HG03558 (cell line): ENCODE measurements around the gene CARD14.
"Not testable (repeated sequence)": the region's sequence is repeated elsewhere in the genome, so short reads cannot be mapped to it uniquely, and the experiment has no call there.

ENCODE experiments used
- ATAC-seq: cut with Tn5 transposase; IDR thresholded peaks from one replicate; pipeline ENCODE4 v1.9.1; 2021; ENCODE audit warnings: moderate number of reproducible peaks; ENCODE audit not compliant: unreplicated experiment; ENCODE audit errors: extremely low read depth

CARD14 gene

DNA sequence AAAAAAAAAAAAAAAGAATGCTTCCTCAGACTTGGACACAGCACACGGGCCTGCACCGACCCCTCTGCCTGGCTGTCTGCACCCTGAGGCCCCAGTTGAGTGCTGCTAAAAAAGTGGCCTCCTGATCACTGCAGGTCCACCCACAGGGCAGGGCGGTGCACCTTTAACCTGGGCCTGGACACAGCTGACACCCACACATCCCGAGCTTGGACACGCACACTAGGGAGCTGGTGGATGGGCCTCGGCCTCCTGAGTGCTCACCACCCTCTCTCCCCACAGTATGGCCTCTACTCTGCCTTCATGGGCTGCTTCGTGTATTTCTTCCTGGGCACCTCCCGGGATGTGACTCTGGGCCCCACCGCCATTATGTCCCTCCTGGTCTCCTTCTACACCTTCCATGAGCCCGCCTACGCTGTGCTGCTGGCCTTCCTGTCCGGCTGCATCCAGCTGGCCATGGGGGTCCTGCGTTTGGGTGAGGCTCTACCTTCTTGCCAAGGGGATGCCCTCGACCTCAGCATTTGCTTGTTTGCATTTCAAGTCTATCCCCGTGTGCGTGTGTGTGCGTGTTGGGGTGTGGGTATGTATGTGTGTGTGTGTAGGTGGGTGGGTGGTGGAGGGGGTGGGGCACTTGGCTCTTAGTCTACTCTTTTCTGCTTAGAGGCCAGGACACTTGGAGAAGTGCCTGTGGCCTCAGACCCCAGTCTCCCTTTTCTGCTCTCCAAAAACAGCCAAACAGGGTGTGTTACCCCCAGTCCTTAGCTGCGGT lies 52.7 kb downstream of the CARD14 start:
- no peak for ATAC-seq

DNA sequence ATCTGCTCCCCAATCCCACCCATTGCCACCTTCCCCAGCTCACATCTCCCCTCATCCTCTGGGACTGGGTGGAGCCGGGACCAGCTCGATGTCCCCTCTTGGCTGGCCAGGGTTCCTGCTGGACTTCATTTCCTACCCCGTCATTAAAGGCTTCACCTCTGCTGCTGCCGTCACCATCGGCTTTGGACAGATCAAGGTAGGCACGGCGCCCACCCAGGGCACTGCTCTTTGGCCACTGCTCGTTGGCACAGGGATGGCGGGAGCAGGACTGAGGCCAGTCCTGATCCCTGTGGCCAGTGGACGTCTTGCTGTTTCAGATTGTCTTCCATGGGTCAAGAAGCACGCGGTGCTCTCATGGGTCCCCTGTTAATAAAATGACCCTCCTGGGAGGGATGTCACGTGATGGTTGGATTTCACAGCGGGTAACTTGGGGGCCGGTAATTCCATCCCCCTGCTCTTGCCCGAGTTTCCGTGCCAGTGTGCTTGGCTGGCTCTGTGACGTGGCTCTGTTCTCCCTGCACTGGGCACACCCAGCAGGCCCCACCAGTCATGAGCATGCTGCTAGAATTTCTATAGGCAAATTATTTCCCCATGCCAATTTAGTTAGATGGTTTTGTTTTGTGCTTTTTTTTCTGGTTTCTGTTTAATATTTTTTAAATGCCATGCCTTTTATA lies 53.4 kb downstream of the CARD14 start:
- ATAC-seq: no peak

DNA sequence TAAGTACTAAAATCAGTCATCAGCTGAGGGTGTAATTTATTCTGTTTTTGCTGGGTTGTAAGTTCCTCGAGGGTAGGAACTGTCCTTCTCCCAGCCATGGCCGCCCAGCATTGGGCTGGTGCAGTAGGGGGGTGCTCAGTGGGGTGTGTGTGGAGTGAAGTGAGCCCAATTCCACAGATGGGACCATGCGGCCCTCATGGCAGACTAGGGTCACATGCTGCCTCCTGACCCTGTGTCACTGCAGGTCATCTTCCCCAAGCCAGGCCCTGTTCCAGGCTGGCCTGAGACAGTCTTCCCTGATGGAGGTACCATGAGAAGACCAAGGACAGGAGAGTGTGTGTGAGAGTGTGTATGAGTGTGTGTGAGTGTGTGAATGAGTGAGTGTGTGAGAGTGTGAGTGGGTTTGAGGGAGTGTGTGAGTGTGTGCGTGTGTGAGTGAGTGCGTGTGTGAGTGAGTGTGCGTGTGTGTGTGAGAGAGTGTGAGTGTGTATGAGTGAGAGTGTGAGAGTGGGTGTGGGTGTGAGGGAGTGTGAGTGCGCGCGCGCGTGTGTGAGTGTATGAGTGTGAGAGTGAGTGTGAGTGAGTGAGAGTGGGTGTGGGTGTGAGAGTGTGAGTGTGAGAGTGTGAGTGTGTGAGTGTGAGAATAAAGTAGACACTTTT lies 54.1 kb downstream of the CARD14 start:
- no peak for ATAC-seq

DNA sequence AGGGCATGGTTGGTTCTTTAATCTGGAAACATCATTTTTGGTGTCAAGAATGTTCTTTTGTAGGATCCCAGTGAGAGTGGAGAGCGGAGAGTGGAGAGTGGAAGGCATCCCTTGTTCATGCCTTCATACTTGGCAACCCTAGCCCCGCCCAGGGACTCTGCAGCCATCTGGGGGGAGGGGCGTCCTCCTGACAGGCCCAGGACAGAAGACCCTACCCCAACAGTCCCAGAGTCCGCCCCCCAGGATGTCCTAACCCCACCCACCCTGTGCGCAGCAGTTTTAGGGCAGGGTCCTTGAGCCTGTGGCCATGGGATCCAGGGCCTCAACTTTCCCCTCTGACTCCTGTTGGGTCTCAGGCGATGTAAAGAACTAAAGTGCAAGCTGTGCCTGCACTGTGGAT lies 54.9 kb downstream of the CARD14 start:
- no peak for ATAC-seq

DNA sequence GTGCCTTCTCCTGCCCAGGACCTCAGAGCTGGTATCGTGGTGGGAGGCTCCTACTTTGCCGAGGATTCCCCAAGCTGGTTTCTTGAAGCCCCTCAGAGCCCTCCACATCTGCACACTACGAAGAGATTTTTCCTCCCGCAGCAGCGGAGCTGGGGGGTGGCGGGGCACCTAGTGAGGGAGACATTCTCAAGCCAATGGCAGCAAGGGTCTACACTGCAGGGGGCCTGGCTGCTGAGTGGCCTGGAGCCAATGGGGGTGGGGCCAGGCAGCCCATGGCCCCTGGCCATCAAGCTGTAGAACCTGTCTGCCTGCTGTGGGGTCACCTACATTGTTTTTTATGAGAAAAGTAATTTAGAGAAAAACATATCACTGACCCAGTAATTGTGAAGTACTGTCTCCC lies 55.4 kb downstream of the CARD14 start:
- no peak for ATAC-seq

DNA sequence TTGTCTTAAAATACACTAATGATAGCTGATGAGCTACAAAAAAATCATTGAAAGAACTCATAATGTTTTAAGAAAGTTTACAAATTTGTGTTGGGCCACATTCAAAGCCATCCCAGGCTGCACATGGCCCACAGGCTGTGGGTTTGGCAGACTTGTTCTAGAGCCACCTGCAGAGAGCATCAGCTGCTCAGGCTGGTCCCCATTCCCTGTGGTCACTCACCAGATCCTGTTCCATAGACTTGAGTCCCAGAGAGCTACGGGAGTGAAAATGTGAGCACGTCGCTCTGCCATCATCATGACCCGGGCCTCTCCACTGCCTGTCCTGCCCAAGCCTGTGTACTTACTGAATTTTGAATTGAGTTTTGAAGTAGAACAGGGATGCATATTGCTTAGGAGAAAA lies 57.3 kb downstream of the CARD14 start:
- no peak for ATAC-seq

DNA sequence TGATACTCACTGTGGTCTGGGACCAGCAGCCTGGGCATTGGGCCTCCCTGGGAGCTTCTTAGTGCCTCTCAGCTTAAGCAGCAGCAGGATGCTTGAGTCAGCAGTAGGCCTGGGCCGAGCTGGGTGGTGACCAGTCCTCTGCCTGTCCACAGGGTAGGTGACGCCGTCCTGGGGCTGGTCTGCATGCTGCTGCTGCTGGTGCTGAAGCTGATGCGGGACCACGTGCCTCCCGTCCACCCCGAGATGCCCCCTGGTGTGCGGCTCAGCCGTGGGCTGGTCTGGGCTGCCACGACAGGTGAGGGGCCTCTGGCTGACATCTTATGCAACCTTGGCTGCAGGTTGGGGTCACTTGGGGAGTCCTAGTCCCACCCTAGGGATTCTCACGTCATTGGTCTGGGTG lies 57.8 kb downstream of the CARD14 start:
- ATAC-seq: no peak

DNA sequence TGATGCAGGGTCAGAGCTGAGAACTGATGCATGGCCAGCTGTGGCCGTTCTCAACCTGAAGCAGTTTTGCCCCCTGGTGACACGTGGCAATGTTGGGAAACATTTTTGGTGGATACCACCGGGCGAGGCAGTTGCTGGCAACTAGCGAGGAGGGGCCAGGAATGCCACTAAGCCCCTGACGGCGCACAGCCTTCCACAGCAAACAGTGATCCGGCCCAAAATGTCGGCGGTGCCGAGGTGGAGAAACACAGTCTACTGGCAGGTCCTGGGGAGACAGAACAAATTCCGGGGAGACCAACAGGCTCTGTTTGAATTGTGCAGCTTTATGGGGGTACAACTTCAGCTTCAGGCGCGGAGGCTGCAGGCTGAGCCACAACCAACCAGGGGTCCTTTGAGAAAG lies 58.6 kb downstream of the CARD14 start:
- ATAC-seq: no peak

DNA sequence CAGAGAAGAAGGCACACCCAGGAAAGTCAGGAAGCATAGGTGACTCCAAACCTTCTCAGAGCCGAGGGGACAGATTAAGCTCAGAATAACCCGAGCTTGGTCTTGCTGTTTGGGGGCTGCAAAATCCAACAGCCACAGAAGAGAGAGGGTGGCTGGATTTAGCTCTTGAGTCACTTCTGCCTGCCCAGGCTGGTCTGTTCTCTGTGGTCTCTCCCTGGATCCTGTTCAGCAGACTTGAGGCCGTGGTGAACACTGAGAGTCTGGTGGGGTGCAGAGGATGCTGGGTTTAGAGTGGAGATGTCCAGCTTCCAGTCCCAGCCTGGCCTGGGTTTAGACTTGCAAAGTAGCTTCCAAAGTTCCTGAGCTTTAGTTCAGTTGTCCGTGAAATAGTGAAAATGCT lies 59.2 kb downstream of the CARD14 start:
- no peak for ATAC-seq

DNA sequence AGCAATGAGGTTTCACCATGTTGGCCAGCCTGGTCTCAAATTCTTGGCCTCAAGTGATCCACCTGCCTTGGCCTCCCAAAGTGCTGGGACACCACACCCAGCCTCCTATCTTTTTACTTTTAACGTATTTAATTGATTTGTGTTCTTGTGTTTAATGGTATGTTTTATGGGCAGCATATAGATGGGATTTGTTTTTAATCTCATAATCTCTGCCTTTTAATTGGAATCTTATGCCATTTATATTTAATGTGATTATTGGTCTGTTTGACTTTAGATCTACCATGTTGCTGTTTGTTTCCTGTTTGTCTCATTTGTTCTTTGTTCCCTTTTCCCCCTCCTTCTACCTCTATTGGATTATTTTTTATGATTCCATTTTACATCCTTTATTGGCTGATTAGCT lies 62.6 kb downstream of the CARD14 start:
- ATAC-seq: no peak

DNA sequence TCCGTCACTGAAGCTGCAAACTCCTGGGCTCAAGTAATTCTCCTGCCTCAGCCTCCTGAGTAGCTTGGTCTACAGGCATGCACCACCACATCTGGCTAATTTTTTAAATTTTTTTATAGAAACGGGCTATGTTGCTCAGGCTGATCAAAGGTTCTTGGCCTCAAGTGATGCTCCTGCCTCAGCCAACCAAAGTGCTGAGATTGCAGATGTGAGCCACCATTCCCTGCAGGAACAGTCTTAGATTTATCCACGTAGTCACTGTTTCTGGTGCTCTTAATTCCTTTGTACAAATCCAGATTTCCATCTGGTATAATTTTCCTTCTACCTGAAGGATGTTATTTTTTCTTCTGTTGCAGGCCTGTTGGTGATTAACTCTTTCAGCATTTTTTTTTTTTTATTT lies 63.4 kb downstream of the CARD14 start:
- no peak for ATAC-seq

DNA sequence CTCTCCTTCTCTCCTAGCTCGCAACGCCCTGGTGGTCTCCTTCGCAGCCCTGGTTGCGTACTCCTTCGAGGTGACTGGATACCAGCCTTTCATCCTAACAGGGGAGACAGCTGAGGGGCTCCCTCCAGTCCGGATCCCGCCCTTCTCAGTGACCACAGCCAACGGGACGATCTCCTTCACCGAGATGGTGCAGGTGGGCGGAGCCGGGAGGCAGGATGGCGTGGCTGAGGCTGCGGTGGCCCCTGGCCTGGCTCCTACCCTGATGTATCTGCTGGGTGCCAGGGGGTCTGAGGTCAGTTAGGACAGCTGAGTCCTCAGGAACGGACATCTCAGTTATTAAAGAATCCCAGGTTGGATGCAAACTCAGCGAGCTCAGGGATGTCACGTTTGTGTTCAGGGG lies 67.1 kb downstream of the CARD14 start:
- no peak for ATAC-seq

DNA sequence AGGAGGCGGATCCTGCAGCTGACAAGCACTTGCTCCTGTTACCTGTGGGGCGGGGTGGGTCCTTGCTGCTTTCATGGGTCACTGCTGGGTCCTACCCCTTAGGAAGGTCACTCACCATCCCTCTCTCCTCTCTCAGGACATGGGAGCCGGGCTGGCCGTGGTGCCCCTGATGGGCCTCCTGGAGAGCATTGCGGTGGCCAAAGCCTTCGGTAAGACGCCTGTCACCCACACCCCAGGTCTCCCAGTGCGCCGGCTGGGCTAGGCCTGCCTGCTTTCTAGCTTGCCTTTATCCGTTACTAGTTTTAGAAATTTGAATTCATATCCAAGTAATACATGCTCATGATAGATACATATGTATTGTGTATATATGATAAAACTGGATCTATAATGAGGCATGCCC lies 67.6 kb downstream of the CARD14 start:
- no peak for ATAC-seq

DNA sequence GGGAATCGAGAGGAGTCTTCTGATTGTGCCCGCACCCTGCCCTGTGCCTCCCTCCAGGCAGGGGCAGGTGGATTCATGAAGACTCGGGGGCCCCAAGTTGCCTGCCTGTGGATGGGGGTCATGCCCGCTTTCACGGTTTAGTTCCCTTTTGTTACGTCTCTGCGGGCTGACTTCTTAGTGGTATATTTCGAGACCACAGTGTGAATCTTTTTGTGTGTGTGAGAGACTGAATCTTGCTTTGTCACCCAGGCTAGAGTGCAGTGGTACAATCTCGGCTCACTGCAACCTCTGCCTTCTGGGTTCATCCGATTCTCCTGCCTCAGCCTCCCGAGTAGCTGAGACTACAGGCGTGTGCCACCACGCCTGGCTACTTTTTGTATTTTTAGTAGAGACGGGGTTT lies 72.7 kb downstream of the CARD14 start:
- no peak for ATAC-seq

DNA sequence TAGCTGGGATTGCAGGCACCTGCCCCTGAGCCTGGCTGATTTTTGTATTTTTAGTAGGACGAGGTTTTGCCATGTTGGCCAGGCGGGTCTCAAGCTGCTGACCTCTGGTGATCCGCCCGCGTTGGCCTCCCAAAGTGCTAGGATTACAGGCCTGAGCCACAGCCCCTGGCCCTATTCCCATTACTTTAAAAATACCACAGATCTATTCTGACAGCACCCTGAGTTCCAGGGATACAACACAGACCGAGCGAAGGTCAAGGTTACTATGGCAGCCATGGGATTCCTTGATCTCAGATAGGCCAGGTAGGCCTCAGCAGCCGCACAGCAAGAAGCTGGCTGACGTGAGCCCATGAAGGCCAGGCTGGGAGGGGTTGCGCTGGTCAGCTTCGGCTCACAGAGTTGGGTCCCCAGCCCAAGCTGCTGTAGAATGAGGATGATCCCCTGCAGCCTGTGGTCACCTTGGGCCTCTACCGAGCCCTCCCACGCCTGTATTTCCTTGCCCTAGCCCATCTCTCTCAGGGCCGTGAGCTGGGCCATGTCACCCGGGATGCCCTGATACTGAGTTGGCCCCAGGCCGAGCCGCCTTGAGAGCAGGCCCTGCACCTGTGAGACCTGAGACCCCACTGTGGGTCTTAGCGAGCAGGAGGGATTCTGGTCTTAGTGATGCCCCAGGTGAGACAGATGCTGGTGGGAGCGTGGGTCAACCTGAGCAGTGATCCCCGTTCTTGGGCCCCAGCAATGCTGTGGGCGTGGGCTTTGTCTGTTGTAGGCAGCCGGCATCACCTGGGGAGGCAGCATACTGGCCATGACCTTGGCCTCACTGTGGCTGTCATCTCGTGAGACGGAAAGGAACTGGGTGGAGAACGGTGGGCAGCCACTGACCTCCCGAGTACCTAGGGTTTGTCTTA lies 74.0 kb downstream of the CARD14 start:
- ATAC-seq: no peak

DNA sequence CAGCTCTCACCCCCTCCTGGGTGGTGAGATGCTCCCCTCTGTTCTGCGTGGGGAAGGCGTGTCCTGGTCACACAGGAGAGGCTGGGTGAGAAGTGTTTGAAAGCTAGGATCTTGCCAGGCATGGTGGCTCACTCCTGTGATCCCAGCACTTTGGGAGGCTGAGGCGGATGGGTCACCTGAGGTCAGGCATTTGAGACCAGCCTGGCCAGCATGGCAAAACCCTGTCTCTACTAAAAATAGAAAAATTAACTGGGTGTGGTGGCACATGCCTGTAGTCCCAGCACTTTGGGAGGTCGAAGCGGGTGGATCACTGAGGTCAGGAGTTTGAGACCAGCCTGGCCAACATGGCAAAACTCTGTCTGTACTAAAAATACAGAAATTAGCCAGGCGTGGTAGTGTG lies 74.6 kb downstream of the CARD14 start:
- not testable (repeated sequence) for ATAC-seq

DNA sequence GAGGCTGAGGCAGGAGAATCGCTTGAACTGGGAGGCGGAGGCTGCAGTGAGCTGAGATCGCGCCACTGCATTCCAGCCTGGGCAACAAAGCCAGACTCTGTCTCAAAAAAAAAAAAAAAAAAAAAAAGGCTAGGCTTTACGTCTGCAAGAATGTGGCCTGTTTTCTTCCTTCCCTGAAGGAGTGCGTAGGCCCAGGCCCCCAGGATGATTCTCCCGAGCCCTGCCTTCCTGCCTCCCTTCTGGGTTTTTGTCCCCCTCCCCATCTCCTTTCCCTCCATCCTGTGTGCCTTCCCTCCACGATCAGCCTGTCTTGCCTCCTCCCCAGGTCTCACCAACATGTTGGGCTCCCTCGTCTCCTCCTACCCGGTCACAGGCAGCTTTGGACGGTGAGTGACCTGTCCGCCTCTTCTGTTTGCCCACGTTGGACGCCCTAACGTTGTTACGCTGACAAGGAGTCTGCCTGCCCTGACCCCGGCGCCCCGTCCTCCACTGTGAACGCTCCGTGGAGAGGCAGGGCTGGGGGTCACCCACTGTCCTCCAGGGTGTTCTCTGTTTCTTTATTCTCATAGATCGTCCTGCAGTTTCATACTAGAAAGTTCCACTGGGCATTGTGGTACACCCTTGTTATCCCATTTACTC lies 75.2 kb downstream of the CARD14 start:
- ATAC-seq: no peak

DNA sequence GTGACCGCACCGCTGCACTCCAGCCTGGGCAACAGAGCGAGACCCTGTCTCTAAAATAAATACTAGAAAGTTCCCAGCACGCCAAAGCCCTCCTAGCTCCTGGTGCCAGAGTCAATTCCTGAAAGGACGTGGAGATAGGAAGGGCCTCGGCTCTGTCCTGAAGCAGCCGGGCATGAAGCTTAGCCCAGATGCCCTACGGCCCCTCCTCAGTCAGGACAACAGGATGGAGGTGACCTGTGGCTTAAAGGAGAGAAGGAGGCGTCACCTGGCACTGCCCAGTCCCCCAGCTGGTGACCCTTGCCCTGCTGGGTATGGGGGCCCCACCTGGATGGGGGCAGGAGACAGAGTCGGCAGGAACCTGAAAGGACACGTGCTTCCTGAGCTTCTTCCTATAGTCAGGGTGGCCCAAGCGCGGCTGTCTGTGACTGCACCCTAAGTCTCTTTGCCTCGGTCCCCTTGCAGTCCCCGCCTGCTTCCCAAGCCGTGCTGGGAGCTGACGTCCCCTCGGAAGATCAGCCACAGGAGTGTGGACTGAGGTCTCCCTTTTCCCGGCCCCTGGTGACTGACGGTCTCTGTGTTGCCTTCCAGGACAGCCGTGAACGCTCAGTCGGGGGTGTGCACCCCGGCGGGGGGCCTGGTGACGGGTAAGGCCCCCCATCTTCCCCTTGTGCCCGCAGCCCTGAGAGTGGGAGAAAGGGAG lies 75.9 kb downstream of the CARD14 start:
- ATAC-seq: no peak

DNA sequence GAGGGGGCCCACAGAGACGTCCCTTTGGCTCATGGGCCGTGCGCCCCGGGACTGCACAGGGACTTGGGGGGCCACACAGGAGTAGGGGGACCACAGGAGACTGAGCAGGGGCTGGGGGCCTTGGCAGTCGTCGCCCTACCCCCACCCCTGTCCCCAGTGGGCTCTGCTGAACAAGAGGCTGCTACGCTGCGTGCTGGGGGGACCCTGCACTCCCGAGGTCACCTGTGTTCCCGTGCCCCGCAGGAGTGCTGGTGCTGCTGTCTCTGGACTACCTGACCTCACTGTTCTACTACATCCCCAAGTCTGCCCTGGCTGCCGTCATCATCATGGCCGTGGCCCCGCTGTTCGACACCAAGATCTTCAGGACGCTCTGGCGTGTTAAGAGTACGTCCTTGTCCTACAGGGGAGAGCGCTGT lies 76.4 kb downstream of the CARD14 start:
- ATAC-seq: no peak
